HCT116 (cell line): Measurements from ENCODE around the gene CSTF3. TPM values are rescaled to one million over a fixed set of nuclear protein-coding genes. Genes with fewer than 3 reads are reported as not detected.

ENCODE experiments used
- ATAC-seq: fragments of 200-7000 bp; cut with Tn5 transposase; 2 replicates; pipeline ENCODE4 v1.9.1; 2020; ENCODE audit warnings: mild to moderate bottlenecking, moderate library complexity
- BruUV-seq: library from RNA; stranded (reverse); fragments of 400-500 nt; replicated peaks from 2 replicates; lab custom pipeline; 2021; lab: Mats Ljungman, UMichigan
- CTCF ChIA-PET: fragments of 300-600 bp; sonication (Branson Sonifier 250); formaldehyde crosslinking; loops from one replicate; lab custom pipeline; 2021; ENCODE audit warnings: antibody characterized with exemption; lab: Charles Lee
- POLR2A ChIA-PET: fragments of 300-600, 350-600 bp; sonication (Branson Sonifier 250); formaldehyde crosslinking; loops from one replicate; lab custom pipeline; 2021; ENCODE audit warnings: antibody characterized with exemption; lab: Charles Lee
- RAD21 ChIA-PET, 2 experiments: fragments of 300-600 bp; sonication (Branson Sonifier 250); formaldehyde crosslinking; loops; one replicate each; lab custom pipeline; 2023; ENCODE audit warnings: low total read pairs in 2 of 2; ENCODE audit not compliant: uncharacterized antibody in 2 of 2, unreplicated experiment in 2 of 2, low non-redundant PET in 1 of 2; lab: Charles Lee
- DNase-seq: peaks from one replicate; pipeline ENCODE4 v3.0.0-alpha.2; 2010; ENCODE audit warnings: low read depth, low spot score
- H2AFZ ChIP-seq: fragments of 200-600 bp; shearing (Covaris generic), sonication (generic); 2 replicates; pipeline ENCODE4 v1.6.1; 2017; ENCODE audit warnings: low read depth, mixed run types, mixed read lengths, antibody characterized with exemption, low read length; ENCODE audit not compliant: poor library complexity, severe bottlenecking
- H3K27ac ChIP-seq: 2 replicates; pipeline ENCODE4 v1.5.1; 2012; ENCODE audit warnings: low read depth, low read length
- H3K27me3 ChIP-seq: fragments of 200-600 bp; sonication (generic); 2 replicates; pipeline ENCODE4 v1.6.1; 2016; ENCODE audit warnings: mixed run types, low read length, mixed read lengths; ENCODE audit not compliant: insufficient read depth
- H3K36me3 ChIP-seq, 2 experiments: fragments of 200-500 bp in 1 of 2; fragments of 200-600 bp in 1 of 2; sonication (Bioruptor generic) in 1 of 2; sonication (generic) in 1 of 2; 2 replicates each; pipeline versions ENCODE4 v1.5.1 to v1.6.1; 2014 to 2016; ENCODE audit warnings: low read length in 2 of 2, inconsistent platforms in 1 of 2, mixed read lengths in 1 of 2, mixed run types in 1 of 2; ENCODE audit not compliant: insufficient read depth in 2 of 2, control insufficient read depth in 1 of 2
- H3K4me1 ChIP-seq, 2 experiments: fragments of 200-600 bp in 1 of 2; sonication (generic) in 1 of 2; 2 replicates each; pipeline versions ENCODE4 v1.5.1 to v1.6.1; 2012 to 2017; ENCODE audit warnings: low read length in 2 of 2, inconsistent platforms in 1 of 2, mild to moderate bottlenecking in 1 of 2, mixed read lengths in 1 of 2, mixed run types in 1 of 2, moderate library complexity in 1 of 2; ENCODE audit not compliant: insufficient read depth in 2 of 2, control insufficient read depth in 1 of 2
- H3K4me2 ChIP-seq: fragments of 200-600 bp; sonication (generic); 2 replicates; pipeline ENCODE4 v1.6.1; 2017; ENCODE audit warnings: mixed run types, low read length, mixed read lengths
- H3K4me3 ChIP-seq, 2 experiments: fragments of 200-600 bp in 1 of 2; sonication (generic) in 1 of 2; replicated peaks in 1 of 2; 2 replicates each; pipeline ENCODE4 v1.5.1; 2011 to 2016; ENCODE audit warnings: low read length in 2 of 2, control low read depth in 1 of 2, low read depth in 1 of 2, mild to moderate bottlenecking in 1 of 2, mixed read lengths in 1 of 2, mixed run types in 1 of 2
- H3K79me2 ChIP-seq: fragments of 200-600 bp; sonication (generic); 2 replicates; pipeline ENCODE4 v1.6.1; 2017; ENCODE audit warnings: mild to moderate bottlenecking, mixed run types, low read length, moderate library complexity, mixed read lengths; ENCODE audit not compliant: insufficient read depth
- H3K9ac ChIP-seq: fragments of 200-600 bp; sonication (generic); 2 replicates; pipeline ENCODE4 v1.6.1; 2016; ENCODE audit warnings: low read length, mixed read lengths
- H3K9me2 ChIP-seq: fragments of 200-600 bp; sonication (generic), shearing (Covaris generic); 2 replicates; pipeline ENCODE4 v1.6.1; 2017; ENCODE audit warnings: mixed run types, mild to moderate bottlenecking, moderate library complexity; ENCODE audit not compliant: insufficient read depth
- H3K9me3 ChIP-seq, 2 experiments: fragments of 200-500 bp in 1 of 2; fragments of 200-600 bp in 1 of 2; sonication (Bioruptor generic) in 1 of 2; sonication (generic) in 1 of 2; 2 replicates each; pipeline ENCODE4 v1.6.1; 2014 to 2017; ENCODE audit warnings: low read length in 2 of 2, mixed read lengths in 2 of 2, inconsistent platforms in 1 of 2, low read depth in 1 of 2, mild to moderate bottlenecking in 1 of 2, mixed run types in 1 of 2, moderate library complexity in 1 of 2; ENCODE audit not compliant: control insufficient read depth in 1 of 2, insufficient read depth in 1 of 2
- H4K20me1 ChIP-seq: fragments of 200-600 bp; sonication (generic), shearing (Covaris generic); 2 replicates; pipeline ENCODE4 v1.6.1; 2017; ENCODE audit warnings: mixed run types, mild to moderate bottlenecking, moderate library complexity; ENCODE audit not compliant: insufficient read depth
- CBX3 ChIP-seq: IDR thresholded peaks from 2 replicates; pipeline ENCODE4 v1.6.1; 2012; ENCODE audit warnings: low read depth
- CEBPB ChIP-seq: IDR thresholded peaks from 2 replicates; pipeline ENCODE4 v1.6.1; 2012; ENCODE audit warnings: low read depth
- EGR1 ChIP-seq: IDR thresholded peaks from 2 replicates; pipeline ENCODE4 v1.6.1; 2012; ENCODE audit warnings: low read depth
- ELF1 ChIP-seq: IDR thresholded peaks from 2 replicates; pipeline ENCODE4 v1.6.1; 2012; ENCODE audit warnings: low read depth, borderline replicate concordance
- EZH2 ChIP-seq: fragments of 200-600 bp; sonication (generic); IDR thresholded peaks from 2 replicates; pipeline ENCODE4 v1.6.1; 2017; ENCODE audit warnings: antibody characterized with exemption, mixed run types
- EZH2phosphoT487 ChIP-seq: fragments of 200-600 bp; IDR thresholded peaks from 2 replicates; pipeline ENCODE4 v1.6.1; 2018; ENCODE audit warnings: antibody characterized with exemption, borderline replicate concordance
- FOSL1 ChIP-seq: IDR thresholded peaks from 2 replicates; pipeline ENCODE4 v1.6.1; 2012; ENCODE audit warnings: low read depth
- JUND ChIP-seq: IDR thresholded peaks from 2 replicates; pipeline ENCODE4 v1.6.1; 2012
- POLR2A ChIP-seq: IDR thresholded peaks from 2 replicates; pipeline ENCODE4 v1.7.0; 2011; ENCODE audit warnings: borderline replicate concordance; ENCODE audit not compliant: insufficient read depth, insufficient read length; ENCODE audit errors: extremely low read depth
- RAD21 ChIP-seq: IDR thresholded peaks from 2 replicates; pipeline ENCODE4 v1.6.1; 2012; ENCODE audit warnings: low read depth, mild to moderate bottlenecking
- SP1 ChIP-seq: IDR thresholded peaks from 2 replicates; pipeline ENCODE4 v1.6.1; 2012; ENCODE audit warnings: low read depth
- SRF ChIP-seq: IDR thresholded peaks from 2 replicates; pipeline ENCODE4 v1.6.1; 2012; ENCODE audit warnings: low read depth
- TCF7L2 ChIP-seq: IDR thresholded peaks from 2 replicates; pipeline ENCODE4 v1.7.0; 2011; ENCODE audit warnings: borderline replicate concordance, inconsistent platforms; ENCODE audit not compliant: insufficient read depth, insufficient read length; ENCODE audit errors: extremely low read depth
- ZFX ChIP-seq: fragments of 450-650 bp; IDR thresholded peaks from 2 replicates; pipeline ENCODE4 v1.6.1; 2017
- ZNF274 ChIP-seq: fragments of 200-500 bp; sonication (Bioruptor generic); IDR thresholded peaks from 2 replicates; pipeline ENCODE4 v1.6.1; 2014; ENCODE audit warnings: mild to moderate bottlenecking, low read depth, low read length, inconsistent platforms
- intact Hi-C: fragments of 100-400 bp; cut with micrococcal nuclease; formaldehyde crosslinking; loops from 2 replicates; pipeline ENCODE4 v1.10.0; 2022
- total RNA-seq: library from RNA; stranded (reverse); gene quantifications from one replicate; pipeline ENCODE4 v1.2.1, GENCODE V29; 2021; ENCODE audit not compliant: unreplicated experiment
- TF ChIP-seq, protein P1 (sequence below): IDR thresholded peaks from 2 replicates; pipeline ENCODE4 v1.6.1; 2011; ENCODE audit warnings: mild to moderate bottlenecking, low read length, moderate library complexity; ENCODE audit not compliant: insufficient replicate concordance; ENCODE audit errors: extremely low read depth
- TF ChIP-seq, protein P2 (sequence below): IDR thresholded peaks from 2 replicates; pipeline ENCODE4 v1.6.1; 2012; ENCODE audit warnings: low read depth
- TF ChIP-seq, protein P3 (sequence below): IDR thresholded peaks from 2 replicates; pipeline ENCODE4 v1.6.1; 2012
- TF ChIP-seq, protein P4 (sequence below): IDR thresholded peaks from 2 replicates; pipeline ENCODE4 v1.6.1; 2012
- TF ChIP-seq, protein P5 (sequence below), 3 experiments: fragments of 200-600 bp in 1 of 3; sonication (generic) in 1 of 3; IDR thresholded peaks in 2 of 3; conservative IDR thresholded peaks in 1 of 3; 2 replicates each; pipeline ENCODE4 v1.5.1; 2012 to 2017; ENCODE audit warnings: low read depth in 2 of 3, low read length in 2 of 3, antibody characterized with exemption in 1 of 3, borderline replicate concordance in 1 of 3, control low read depth in 1 of 3, mild to moderate bottlenecking in 1 of 3, mixed read lengths in 1 of 3, mixed run types in 1 of 3, moderate library complexity in 1 of 3; ENCODE audit not compliant: insufficient read depth in 1 of 3

CSTF3 gene
- total RNA-seq, 1 experiment from 2014 or later, result 39.3 TPM

DNA sequence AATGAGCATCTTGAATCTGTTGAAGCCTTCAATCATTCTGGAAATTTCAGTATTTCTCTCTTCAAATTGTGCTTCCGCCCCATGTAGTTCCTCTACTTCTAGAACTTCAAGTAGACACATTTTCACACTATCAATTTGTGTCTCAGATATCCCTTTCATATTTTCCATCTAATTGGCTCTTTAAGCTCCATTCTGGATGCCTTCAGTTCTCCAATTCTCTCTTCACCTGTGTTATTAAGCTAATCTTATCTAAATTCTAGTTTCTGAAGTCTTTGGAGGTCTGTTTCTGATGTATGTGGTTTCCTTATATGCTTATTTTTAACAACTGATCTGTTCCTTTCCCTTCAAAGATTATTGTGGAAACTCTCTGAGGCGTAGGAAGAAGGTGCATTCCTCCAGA is 36.3 kb downstream of the CSTF3 start:
- DNase-seq, result no peak
- Histone ChIP-seq H3K9ac (no peak overlapping the region), H3K79me2 (no peaks in the 10 kb centered on the region), H3K27ac (no peak overlapping the region), H3K9me2 (no peaks in the 10 kb centered on the region), H3K9me3 (no peaks in the 10 kb centered on the region), H3K4me1 (no peaks in the 10 kb centered on the region), H3K4me2 (no peak overlapping the region), H2AFZ (no peak overlapping the region), H4K20me1 (no peaks in the 10 kb centered on the region), H3K4me3 (no peak overlapping the region), H3K27me3 (no peaks in the 10 kb centered on the region), H3K36me3 (peaks cover 0 to 3% of the 10 kb centered on the region in 2 experiments; a peak in 2 of 4 replicates)
- intact Hi-C loops, result no loop called here
- RAD21 ChIA-PET, result no interaction called here
- no peak for ATAC-seq
- TF ChIP-seq POLR2A (no peak), CEBPB (no peak), EZH2 (no peak), TCF7L2 (no peak), ZFX (no peak), JUND (no peak), SRF (no peak), FOSL1 (no peak), CBX3 (no peak), EGR1 (no peak), ZNF274 (no peak), SP1 (no peak), EZH2phosphoT487 (no peak), ELF1 (no peak), RAD21 (no peak)
- TF ChIP-seq, protein P1, sequence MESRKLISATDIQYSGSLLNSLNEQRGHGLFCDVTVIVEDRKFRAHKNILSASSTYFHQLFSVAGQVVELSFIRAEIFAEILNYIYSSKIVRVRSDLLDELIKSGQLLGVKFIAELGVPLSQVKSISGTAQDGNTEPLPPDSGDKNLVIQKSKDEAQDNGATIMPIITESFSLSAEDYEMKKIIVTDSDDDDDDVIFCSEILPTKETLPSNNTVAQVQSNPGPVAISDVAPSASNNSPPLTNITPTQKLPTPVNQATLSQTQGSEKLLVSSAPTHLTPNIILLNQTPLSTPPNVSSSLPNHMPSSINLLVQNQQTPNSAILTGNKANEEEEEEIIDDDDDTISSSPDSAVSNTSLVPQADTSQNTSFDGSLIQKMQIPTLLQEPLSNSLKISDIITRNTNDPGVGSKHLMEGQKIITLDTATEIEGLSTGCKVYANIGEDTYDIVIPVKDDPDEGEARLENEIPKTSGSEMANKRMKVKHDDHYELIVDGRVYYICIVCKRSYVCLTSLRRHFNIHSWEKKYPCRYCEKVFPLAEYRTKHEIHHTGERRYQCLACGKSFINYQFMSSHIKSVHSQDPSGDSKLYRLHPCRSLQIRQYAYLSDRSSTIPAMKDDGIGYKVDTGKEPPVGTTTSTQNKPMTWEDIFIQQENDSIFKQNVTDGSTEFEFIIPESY, result no peak
- TF ChIP-seq, protein P2, sequence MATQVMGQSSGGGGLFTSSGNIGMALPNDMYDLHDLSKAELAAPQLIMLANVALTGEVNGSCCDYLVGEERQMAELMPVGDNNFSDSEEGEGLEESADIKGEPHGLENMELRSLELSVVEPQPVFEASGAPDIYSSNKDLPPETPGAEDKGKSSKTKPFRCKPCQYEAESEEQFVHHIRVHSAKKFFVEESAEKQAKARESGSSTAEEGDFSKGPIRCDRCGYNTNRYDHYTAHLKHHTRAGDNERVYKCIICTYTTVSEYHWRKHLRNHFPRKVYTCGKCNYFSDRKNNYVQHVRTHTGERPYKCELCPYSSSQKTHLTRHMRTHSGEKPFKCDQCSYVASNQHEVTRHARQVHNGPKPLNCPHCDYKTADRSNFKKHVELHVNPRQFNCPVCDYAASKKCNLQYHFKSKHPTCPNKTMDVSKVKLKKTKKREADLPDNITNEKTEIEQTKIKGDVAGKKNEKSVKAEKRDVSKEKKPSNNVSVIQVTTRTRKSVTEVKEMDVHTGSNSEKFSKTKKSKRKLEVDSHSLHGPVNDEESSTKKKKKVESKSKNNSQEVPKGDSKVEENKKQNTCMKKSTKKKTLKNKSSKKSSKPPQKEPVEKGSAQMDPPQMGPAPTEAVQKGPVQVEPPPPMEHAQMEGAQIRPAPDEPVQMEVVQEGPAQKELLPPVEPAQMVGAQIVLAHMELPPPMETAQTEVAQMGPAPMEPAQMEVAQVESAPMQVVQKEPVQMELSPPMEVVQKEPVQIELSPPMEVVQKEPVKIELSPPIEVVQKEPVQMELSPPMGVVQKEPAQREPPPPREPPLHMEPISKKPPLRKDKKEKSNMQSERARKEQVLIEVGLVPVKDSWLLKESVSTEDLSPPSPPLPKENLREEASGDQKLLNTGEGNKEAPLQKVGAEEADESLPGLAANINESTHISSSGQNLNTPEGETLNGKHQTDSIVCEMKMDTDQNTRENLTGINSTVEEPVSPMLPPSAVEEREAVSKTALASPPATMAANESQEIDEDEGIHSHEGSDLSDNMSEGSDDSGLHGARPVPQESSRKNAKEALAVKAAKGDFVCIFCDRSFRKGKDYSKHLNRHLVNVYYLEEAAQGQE, result no peak
- TF ChIP-seq, protein P3, sequence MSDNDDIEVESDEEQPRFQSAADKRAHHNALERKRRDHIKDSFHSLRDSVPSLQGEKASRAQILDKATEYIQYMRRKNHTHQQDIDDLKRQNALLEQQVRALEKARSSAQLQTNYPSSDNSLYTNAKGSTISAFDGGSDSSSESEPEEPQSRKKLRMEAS, result no peak
- TF ChIP-seq, protein P4, sequence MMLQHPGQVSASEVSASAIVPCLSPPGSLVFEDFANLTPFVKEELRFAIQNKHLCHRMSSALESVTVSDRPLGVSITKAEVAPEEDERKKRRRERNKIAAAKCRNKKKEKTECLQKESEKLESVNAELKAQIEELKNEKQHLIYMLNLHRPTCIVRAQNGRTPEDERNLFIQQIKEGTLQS, result no peak
- TF ChIP-seq, protein P5, sequence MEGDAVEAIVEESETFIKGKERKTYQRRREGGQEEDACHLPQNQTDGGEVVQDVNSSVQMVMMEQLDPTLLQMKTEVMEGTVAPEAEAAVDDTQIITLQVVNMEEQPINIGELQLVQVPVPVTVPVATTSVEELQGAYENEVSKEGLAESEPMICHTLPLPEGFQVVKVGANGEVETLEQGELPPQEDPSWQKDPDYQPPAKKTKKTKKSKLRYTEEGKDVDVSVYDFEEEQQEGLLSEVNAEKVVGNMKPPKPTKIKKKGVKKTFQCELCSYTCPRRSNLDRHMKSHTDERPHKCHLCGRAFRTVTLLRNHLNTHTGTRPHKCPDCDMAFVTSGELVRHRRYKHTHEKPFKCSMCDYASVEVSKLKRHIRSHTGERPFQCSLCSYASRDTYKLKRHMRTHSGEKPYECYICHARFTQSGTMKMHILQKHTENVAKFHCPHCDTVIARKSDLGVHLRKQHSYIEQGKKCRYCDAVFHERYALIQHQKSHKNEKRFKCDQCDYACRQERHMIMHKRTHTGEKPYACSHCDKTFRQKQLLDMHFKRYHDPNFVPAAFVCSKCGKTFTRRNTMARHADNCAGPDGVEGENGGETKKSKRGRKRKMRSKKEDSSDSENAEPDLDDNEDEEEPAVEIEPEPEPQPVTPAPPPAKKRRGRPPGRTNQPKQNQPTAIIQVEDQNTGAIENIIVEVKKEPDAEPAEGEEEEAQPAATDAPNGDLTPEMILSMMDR (IDR thresholded peaks at IDR 0.05 in 2 of 3, conservative IDR thresholded peaks at IDR 0.05 in 1 of 3; ENCODE audit: borderline replicate concordance in 1 of 3, insufficient read depth in 1 of 3, low read depth in 2 of 3, low read length in 2 of 3), result no peak
- no TSS peak for BruUV-seq
- POLR2A ChIA-PET, result no interaction called here
- CTCF ChIA-PET, result no interaction called here
